HepG2 (cell line): ENCODE measurements around the gene EBPL. TPM values are rescaled to one million over a fixed set of nuclear protein-coding genes. Genes with fewer than 3 reads are reported as not detected.

ENCODE experiments used
- BCLAF1 ChIP-seq: fragments of 450-650 bp; IDR thresholded peaks from 2 replicates; pipeline ENCODE4 v1.6.1; 2017; ENCODE audit warnings: mild to moderate bottlenecking
- BRCA1 ChIP-seq: sonication (generic); formaldehyde crosslinking; IDR thresholded peaks from 2 replicates; pipeline ENCODE4 v1.4.0; 2020; ENCODE audit warnings: missing genetic modification reagents
- FLYWCH1 ChIP-seq: sonication (generic); formaldehyde crosslinking; IDR thresholded peaks from 2 replicates; pipeline ENCODE4 v1.8.1; 2023; ENCODE audit warnings: mild to moderate bottlenecking, missing genetic modification reagents
- FOXK1 ChIP-seq: sonication (generic); formaldehyde crosslinking; IDR thresholded peaks from 2 replicates; pipeline ENCODE4 v1.4.0; 2020; ENCODE audit warnings: low read depth, missing genetic modification reagents, borderline replicate concordance
- HMG20A ChIP-seq: IDR thresholded peaks from 2 replicates; pipeline ENCODE4 v1.6.1; 2016; ENCODE audit warnings: borderline replicate concordance
- HNRNPK ChIP-seq: fragments of 200-400 bp; formaldehyde crosslinking; IDR thresholded peaks from 2 replicates; pipeline ENCODE4 v1.6.1; 2018; ENCODE audit warnings: low read length, low read depth, moderate library complexity, mild to moderate bottlenecking; ENCODE audit not compliant: poor library complexity, severe bottlenecking
- JUND ChIP-seq: sonication (generic); formaldehyde crosslinking; IDR thresholded peaks from 2 replicates; pipeline ENCODE4 v1.8.0; 2022; ENCODE audit warnings: mild to moderate bottlenecking, missing genetic modification reagents
- KDM4B ChIP-seq: sonication (generic); formaldehyde crosslinking; IDR thresholded peaks from 2 replicates; pipeline ENCODE4 v1.4.0; 2020; ENCODE audit warnings: missing genetic modification reagents
- MXD3 ChIP-seq: IDR thresholded peaks from 2 replicates; pipeline ENCODE4 v1.6.1; 2016; ENCODE audit warnings: mild to moderate bottlenecking, missing biosample characterization, missing genetic modification reagents
- NFE2L2 ChIP-seq: fragments of 150-350 bp; IDR thresholded peaks from 2 replicates; pipeline ENCODE4 v1.6.1; 2014; ENCODE audit warnings: low read length
- POLR2AphosphoS5 ChIP-seq: IDR thresholded peaks from 2 replicates; pipeline ENCODE4 v1.6.1; 2012; ENCODE audit warnings: low read depth, low read length
- RFX1 ChIP-seq: fragments of 450-650 bp; IDR thresholded peaks from 2 replicates; pipeline ENCODE4 v1.6.1; 2017
- SOX6 ChIP-seq, 2 experiments: fragments of 450-650 bp in 1 of 2; sonication (generic) in 1 of 2; formaldehyde crosslinking in 1 of 2; IDR thresholded peaks; 2 replicates each; pipeline versions ENCODE4 v1.4.0 to v1.6.1; 2017 to 2020; ENCODE audit warnings: antibody characterized with exemption in 1 of 2, mild to moderate bottlenecking in 1 of 2, missing genetic modification reagents in 1 of 2
- SRSF9 ChIP-seq: fragments of 200-400 bp; formaldehyde crosslinking; IDR thresholded peaks from 2 replicates; pipeline ENCODE4 v1.6.1; 2018; ENCODE audit warnings: borderline replicate concordance, mild to moderate bottlenecking, low read depth, low read length; ENCODE audit not compliant: insufficient read depth, poor library complexity, severe bottlenecking
- ZBTB7B ChIP-seq: sonication (generic); formaldehyde crosslinking; IDR thresholded peaks from 2 replicates; pipeline ENCODE4 v1.4.0; 2020; ENCODE audit warnings: missing genetic modification reagents
- ZBTB8A ChIP-seq: sonication (generic); formaldehyde crosslinking; IDR thresholded peaks from 2 replicates; pipeline ENCODE4 v1.4.0; 2020; ENCODE audit warnings: mild to moderate bottlenecking, low read depth, missing genetic modification reagents, borderline replicate concordance
- ZNF234 ChIP-seq: sonication (generic); formaldehyde crosslinking; conservative IDR thresholded peaks from 2 replicates; pipeline ENCODE4 v1.5.1; 2020; ENCODE audit warnings: mild to moderate bottlenecking, missing genetic modification reagents
- ZNF468 ChIP-seq: sonication (generic); formaldehyde crosslinking; IDR thresholded peaks from 2 replicates; pipeline ENCODE4 v1.8.0; 2022; ENCODE audit warnings: mild to moderate bottlenecking, moderate library complexity, missing genetic modification reagents
- ZNF550 ChIP-seq: sonication (generic); formaldehyde crosslinking; IDR thresholded peaks from 2 replicates; pipeline ENCODE4 v1.4.0; 2020; ENCODE audit warnings: mild to moderate bottlenecking, missing genetic modification reagents, borderline replicate concordance
- ZNF609 ChIP-seq: sonication (generic); formaldehyde crosslinking; IDR thresholded peaks from 2 replicates; pipeline ENCODE4 v1.4.0; 2020; ENCODE audit warnings: mild to moderate bottlenecking, missing genetic modification reagents, borderline replicate concordance
- ZNF629 ChIP-seq: sonication (generic); formaldehyde crosslinking; conservative IDR thresholded peaks from 2 replicates; pipeline ENCODE4 v1.5.0; 2020; ENCODE audit warnings: missing genetic modification reagents
- ZNF777 ChIP-seq: sonication (generic); formaldehyde crosslinking; IDR thresholded peaks from 2 replicates; pipeline ENCODE4 v1.4.0; 2020; ENCODE audit warnings: missing genetic modification reagents
- ZNF891 ChIP-seq: sonication (generic); formaldehyde crosslinking; IDR thresholded peaks from 2 replicates; pipeline ENCODE4 v1.5.0; 2020; ENCODE audit warnings: mild to moderate bottlenecking, missing genetic modification reagents
- polyA plus RNA-seq, 8 experiments: library from polyadenylated mRNA; depleted of rRNA in 3 of 8; stranded (reverse) in 7 of 8; unstranded in 1 of 8; fragments of >200 nt; fragmentation: Illumina TruSeq in 4 of 8; extraction: Trizol in 4 of 8; gene quantifications; 2 replicates each; pipeline versions ENCODE4 v1.2.1 to v1.2.3, GENCODE V29; 2011 to 2016; ENCODE audit warnings: low read depth in 4 of 8, missing spikeins in 1 of 8, mixed read lengths in 1 of 8; ENCODE audit not compliant: insufficient read depth in 1 of 8
- total RNA-seq, 5 experiments: library from RNA; depleted of rRNA; stranded (reverse); fragments of >200 nt; fragmentation: Illumina TruSeq; extraction: Trizol; gene quantifications; 2 replicates each; pipeline ENCODE4 v1.2.3, GENCODE V29; 2016; ENCODE audit warnings: low read depth in 1 of 5

EBPL gene
- total and polyA plus RNA-seq, 2 of the 13 experiments (the other 11 are each of a cell fraction or from before 2014, with no cell fraction given): 96.5 to 152 TPM

GRCh38 chr13:49690133-49690994 is 922 bp downstream of the EBPL start (continued):
- TF ChIP-seq HMG20A (CRISPR knock-in tag): 0 out of 2 replicates have a peak, but pooled peaks have one; percentile 37
- no peak for TF ChIP-seq ZNF609
- TF ChIP-seq POLR2AphosphoS5: no peak
- no peak for TF ChIP-seq ZBTB8A (CRISPR knock-in tag)
- TF ChIP-seq ZBTB7B: no peak
- no peak for TF ChIP-seq KDM4B (CRISPR knock-in tag)
- TF ChIP-seq ZNF629 (CRISPR knock-in tag): peak; percentile 54
- no peak for TF ChIP-seq HNRNPK
- no peak for TF ChIP-seq BRCA1 (CRISPR knock-in tag)
- TF ChIP-seq BCLAF1: no peak
- TF ChIP-seq RFX1: no peak
- TF ChIP-seq MXD3 (CRISPR knock-in tag): no peak
- TF ChIP-seq SRSF9: no peak
- no peak for TF ChIP-seq ZNF777 (CRISPR knock-in tag)
- no peak for TF ChIP-seq ZNF234
- TF ChIP-seq ZNF550 (CRISPR knock-in tag): no peak
- TF ChIP-seq ZNF468 (CRISPR knock-in tag): no peak
- TF ChIP-seq FLYWCH1: no peak
- TF ChIP-seq ZNF891 (CRISPR knock-in tag): no peak
- TF ChIP-seq FOXK1 (CRISPR knock-in tag): no peak
- no peak for TF ChIP-seq JUND (CRISPR knock-in tag)
- no peak for TF ChIP-seq SOX6 (IDR thresholded peaks at IDR 0.05)
- peak; percentile 72; the same call in 1 of the 2 replicates for TF ChIP-seq SOX6 (CRISPR knock-in tag; IDR thresholded peaks at IDR 0.05)
- no peak for TF ChIP-seq NFE2L2
